Activated naive CD4-positive, alpha-beta T cell treated with anti-CD3 and anti-CD28 coated beads, Interleukin-2, amount 10 ng/mL, durations not matched to agents 7 days and 5 days (primary cell): ENCODE measurements around the gene C1orf105.
A peak's percentile ranks its signal among the peaks of the same experiment; 100 is the strongest.
"Not testable (repeated sequence)": the region's sequence is repeated elsewhere in the genome, so short reads cannot be mapped to it uniquely, and the experiment has no call there.

ENCODE experiments used
- CTCF ChIA-PET: fragments of 350-600 bp; sonication (Branson Sonifier 250); formaldehyde crosslinking; loops from one replicate; lab custom pipeline; 2021; ENCODE audit warnings: antibody characterized with exemption; lab: Charles Lee
- DNase-seq: peaks from one replicate; pipeline ENCODE4 v3.0.0-alpha.2; 2020
- H3K27ac Mint-ChIP-seq: one replicate; pipeline ENCODE4 v1.8.0; 2021; ENCODE audit warnings: mild to moderate bottlenecking, moderate library complexity, mixed read lengths
- H3K27me3 Mint-ChIP-seq: one replicate; pipeline ENCODE4 v1.8.0; 2021; ENCODE audit warnings: mild to moderate bottlenecking, mixed read lengths
- H3K36me3 Mint-ChIP-seq: one replicate; pipeline ENCODE4 v1.8.0; 2021; ENCODE audit warnings: mixed read lengths
- H3K4me1 Mint-ChIP-seq: one replicate; pipeline ENCODE4 v1.8.0; 2021; ENCODE audit warnings: mixed read lengths
- H3K4me3 Mint-ChIP-seq: one replicate; pipeline ENCODE4 v1.8.0; 2021; ENCODE audit warnings: mild to moderate bottlenecking, moderate library complexity, mixed read lengths
- H3K9me3 Mint-ChIP-seq: one replicate; pipeline ENCODE4 v1.8.0; 2021; ENCODE audit warnings: mixed read lengths

Gene C1orf105, protein sequence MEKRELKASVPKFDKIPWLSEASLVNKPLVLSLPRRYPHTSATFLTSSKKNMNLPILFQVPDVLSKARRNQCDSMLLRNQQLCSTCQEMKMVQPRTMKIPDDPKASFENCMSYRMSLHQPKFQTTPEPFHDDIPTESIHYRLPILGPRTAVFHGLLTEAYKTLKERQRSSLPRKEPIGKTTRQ

DNA sequence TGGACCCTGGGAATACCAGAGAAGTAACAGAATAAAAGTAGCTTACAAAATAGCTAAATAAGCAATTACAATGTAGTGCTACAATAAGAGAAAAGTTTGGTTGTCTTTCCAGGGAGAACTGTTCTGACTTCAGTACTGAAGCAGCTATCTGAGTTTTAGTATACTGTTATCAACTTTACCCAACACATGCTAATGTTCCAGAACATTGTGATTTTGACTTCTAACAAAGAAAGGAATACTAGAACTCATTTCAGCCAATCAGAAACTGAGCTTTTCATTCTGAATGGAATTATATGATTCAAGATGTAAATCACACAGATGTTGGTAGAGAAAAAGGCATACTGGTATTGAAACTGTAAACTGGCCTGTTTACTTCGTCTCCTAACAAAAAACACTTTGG, at the start of gene C1orf105:
Gene C1orf105, plus strand, starts transcription at position 301 of the 400 bp plus-strand sequence. CDS start 201 bp downstream, outside the sequence.
- peaks cover 2% of the 10 kb centered on the region for H3K4me1 Mint-ChIP-seq
- H3K4me3 Mint-ChIP-seq = no peak within 1 kb of the TSS
- H3K27me3 Mint-ChIP-seq = no peaks in the 10 kb centered on the region

GRCh38 chr1:172371646-172372045, 48.8 kb upstream of the C1orf105 start:
- CTCF ChIA-PET, H3K27me3 Mint-ChIP-seq: not testable (repeated sequence)

More for the DNA sequence above, at the start of gene C1orf105:
- Mint-ChIP-seq H3K9me3 (no peaks in the 10 kb centered on the region), H3K36me3 (peaks cover 2% of the 10 kb centered on the region), H3K27ac (no peak within 1 kb of the TSS)
- DNase-seq = no peak
- CTCF ChIA-PET = interaction anchor here (1.6 kb wide), 2 partner anchors 11 to 26 kb away, joined by 4 to 5 read pairs; no protein-coding TSS in a partner anchor

DNA sequence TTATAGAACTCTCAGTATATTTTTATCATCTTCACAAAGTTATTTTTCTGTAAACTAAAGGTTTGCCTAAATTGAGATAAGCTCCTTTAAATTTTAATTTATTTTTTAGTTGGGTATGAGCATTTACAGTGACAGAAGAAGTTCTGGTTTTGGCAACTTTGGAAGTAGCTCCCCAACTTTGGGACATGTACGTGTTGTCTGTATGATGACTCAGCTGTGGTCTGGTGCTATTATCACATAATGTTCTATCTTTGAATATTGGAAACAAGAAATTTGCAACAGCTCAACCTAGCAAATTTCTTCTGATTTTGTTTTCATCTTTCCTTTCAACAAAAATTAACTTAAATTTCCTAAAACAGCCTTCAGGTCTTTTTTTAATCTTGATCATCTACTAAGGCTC, 46.6 kb upstream of the C1orf105 start:
- Mint-ChIP-seq H3K27ac (no peak overlapping the region), H3K9me3 (peaks cover 2% of the 10 kb centered on the region), H3K36me3 (peaks cover 8% of the 10 kb centered on the region), H3K4me1 (peaks cover 13% of the 10 kb centered on the region), H3K27me3 (no peaks in the 10 kb centered on the region), H3K4me3 (no peak overlapping the region)
- CTCF ChIA-PET = no interaction called here
- DNase-seq = no peak

More at GRCh38 chr1:172371646-172372045, 48.8 kb upstream of the C1orf105 start:
- not testable (repeated sequence) for DNase-seq, H3K36me3 Mint-ChIP-seq, H3K27ac Mint-ChIP-seq, H3K4me1 Mint-ChIP-seq, H3K4me3 Mint-ChIP-seq
- peaks cover 20% of the 10 kb centered on the region for H3K9me3 Mint-ChIP-seq

GRCh38 chr1:172375211-172375631, 45.3 kb upstream of the C1orf105 start:
- no peaks in the 10 kb centered on the region for H3K27me3 Mint-ChIP-seq
- H3K9me3 Mint-ChIP-seq = no peaks in the 10 kb centered on the region
- H3K4me3 Mint-ChIP-seq = no peak overlapping the region
- CTCF ChIA-PET = interaction anchor here (3.9 kb wide), 1 partner anchor 16 kb away, joined by 15 read pairs; no protein-coding TSS in a partner anchor
- H3K4me1 Mint-ChIP-seq = peaks cover 22% of the 10 kb centered on the region
- H3K36me3 Mint-ChIP-seq = peaks cover 10% of the 10 kb centered on the region
- no peak overlapping the region for H3K27ac Mint-ChIP-seq
- DNase-seq = no peak

GRCh38 chr1:172376431-172376830, 44.1 kb upstream of the C1orf105 start:
- H3K4me1 Mint-ChIP-seq = peaks cover 33% of the 10 kb centered on the region
- no peaks in the 10 kb centered on the region for H3K27me3 Mint-ChIP-seq
- no peak overlapping the region for H3K4me3 Mint-ChIP-seq
- no peaks in the 10 kb centered on the region for H3K9me3 Mint-ChIP-seq
- DNase-seq = no peak
- CTCF ChIA-PET = interaction anchor here (3.9 kb wide), 1 partner anchor 17 kb away, joined by 15 read pairs; no protein-coding TSS in a partner anchor
- H3K36me3 Mint-ChIP-seq = peaks cover 10% of the 10 kb centered on the region
- peak overlapping the region; percentile 19 for H3K27ac Mint-ChIP-seq

GRCh38 chr1:172377565-172377964, 42.9 kb upstream of the C1orf105 start:
- Mint-ChIP-seq H3K9me3 (no peaks in the 10 kb centered on the region), H3K4me3 (no peak overlapping the region), H3K27ac (no peak overlapping the region), H3K4me1 (peaks cover 42% of the 10 kb centered on the region), H3K27me3 (no peaks in the 10 kb centered on the region), H3K36me3 (peaks cover 10% of the 10 kb centered on the region)
- no peak for DNase-seq
- CTCF ChIA-PET = interaction anchor here (1.0 to 3.9 kb wide), 3 partner anchors 17 to 38 kb away, joined by 4 to 15 read pairs (median 4); no protein-coding TSS in a partner anchor

GRCh38 chr1:172378109-172378760, 42.2 kb upstream of the C1orf105 start:
- CTCF ChIA-PET = interaction anchor here (1.2 to 3.9 kb wide), 3 partner anchors 16 to 38 kb away, joined by 3 to 15 read pairs (median 4); no protein-coding TSS in a partner anchor
- Mint-ChIP-seq H3K9me3 (no peaks in the 10 kb centered on the region), H3K36me3 (peaks cover 10% of the 10 kb centered on the region), H3K27ac (no peak overlapping the region), H3K4me3 (no peak overlapping the region), H3K27me3 (no peaks in the 10 kb centered on the region), H3K4me1 (peaks cover 42% of the 10 kb centered on the region)
- DNase-seq = no peak

DNA sequence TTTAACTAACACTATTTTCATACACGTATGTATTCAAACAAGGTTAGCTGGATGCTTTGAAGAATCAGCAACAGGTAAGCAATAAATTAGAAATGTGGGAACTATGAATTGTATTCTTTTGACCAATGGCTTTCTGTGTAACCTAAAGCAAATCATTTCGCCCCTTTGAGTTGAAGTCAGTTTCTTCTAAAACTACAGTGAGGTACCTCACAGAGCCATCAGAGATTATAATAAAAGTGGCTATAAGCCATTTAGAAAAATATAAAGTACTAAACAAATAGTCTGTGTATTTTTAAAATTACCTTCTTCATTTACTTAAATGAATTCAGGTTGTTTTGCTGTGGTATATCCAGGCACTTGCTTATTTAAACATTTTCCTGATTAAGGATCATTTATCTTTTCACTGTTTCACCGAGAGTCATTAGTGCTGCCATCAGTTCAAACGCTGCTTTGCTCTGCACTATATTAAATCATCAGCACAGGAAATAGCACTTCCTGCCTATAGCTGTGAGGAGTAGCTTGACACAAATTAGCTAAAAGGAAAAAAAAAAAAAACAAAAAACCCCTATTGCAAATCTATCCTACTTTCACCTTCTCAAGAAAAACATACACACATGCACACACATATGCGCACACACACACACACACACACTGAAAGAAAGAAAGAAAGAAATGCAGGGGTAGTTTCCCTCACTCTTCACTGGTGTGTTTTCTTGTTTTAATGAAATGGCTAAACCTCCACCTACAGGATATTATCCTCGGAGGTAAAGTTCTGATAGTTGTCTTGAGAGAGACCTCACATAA, 39.8 kb upstream of the C1orf105 start:
- H3K36me3 Mint-ChIP-seq = peaks cover 10% of the 10 kb centered on the region
- DNase-seq = peak; percentile 52
- CTCF ChIA-PET = interaction anchor here (0.5 to 1.5 kb wide), 6 partner anchors 14 to 388 kb away, joined by 3 to 8 read pairs (median 4); no protein-coding TSS in a partner anchor
- H3K9me3 Mint-ChIP-seq = no peaks in the 10 kb centered on the region
- no peaks in the 10 kb centered on the region for H3K27me3 Mint-ChIP-seq
- H3K27ac Mint-ChIP-seq = peak overlapping the region; percentile 96
- peak overlapping the region; percentile 69 for H3K4me3 Mint-ChIP-seq
- peaks cover 38% of the 10 kb centered on the region for H3K4me1 Mint-ChIP-seq

GRCh38 chr1:172381946-172382345, 38.5 kb upstream of the C1orf105 start:
- Mint-ChIP-seq H3K4me3 (no peak overlapping the region), H3K27ac (peak overlapping the region; percentile 7)

GRCh38 chr1:172382406-172382805, 38.1 kb upstream of the C1orf105 start:
- H3K4me1 Mint-ChIP-seq = peaks cover 33% of the 10 kb centered on the region
- no peaks in the 10 kb centered on the region for H3K27me3 Mint-ChIP-seq
- CTCF ChIA-PET = interaction anchor here (0.9 to 1.2 kb wide), 2 partner anchors 12 to 44 kb away, joined by 3 to 4 read pairs; no protein-coding TSS in a partner anchor
- DNase-seq = no peak
- no peak overlapping the region for H3K4me3 Mint-ChIP-seq
- peak overlapping the region; percentile 7 for H3K27ac Mint-ChIP-seq
- H3K36me3 Mint-ChIP-seq = peaks cover 13% of the 10 kb centered on the region
- H3K9me3 Mint-ChIP-seq = no peaks in the 10 kb centered on the region

More at GRCh38 chr1:172381946-172382345, 38.5 kb upstream of the C1orf105 start:
- DNase-seq = no peak
- H3K27me3 Mint-ChIP-seq = no peaks in the 10 kb centered on the region
- H3K36me3 Mint-ChIP-seq = peaks cover 13% of the 10 kb centered on the region
- H3K4me1 Mint-ChIP-seq = peaks cover 33% of the 10 kb centered on the region
- CTCF ChIA-PET = interaction anchor here (0.9 to 1.2 kb wide), 2 partner anchors 12 to 43 kb away, joined by 3 to 4 read pairs; no protein-coding TSS in a partner anchor
- no peaks in the 10 kb centered on the region for H3K9me3 Mint-ChIP-seq

- H3K9me3 Mint-ChIP-seq = no peaks in the 10 kb centered on the region
- H3K36me3 Mint-ChIP-seq = peaks cover 13% of the 10 kb centered on the region
- no peaks in the 10 kb centered on the region for H3K27me3 Mint-ChIP-seq
- CTCF ChIA-PET = no interaction called here
- no peak for DNase-seq
- H3K27ac Mint-ChIP-seq = no peak overlapping the region
- H3K4me3 Mint-ChIP-seq = no peak overlapping the region
- H3K4me1 Mint-ChIP-seq = peaks cover 33% of the 10 kb centered on the region
These were observed 37.5 kb upstream of the C1orf105 start for GRCh38 chr1:172382990-172383389.

DNA sequence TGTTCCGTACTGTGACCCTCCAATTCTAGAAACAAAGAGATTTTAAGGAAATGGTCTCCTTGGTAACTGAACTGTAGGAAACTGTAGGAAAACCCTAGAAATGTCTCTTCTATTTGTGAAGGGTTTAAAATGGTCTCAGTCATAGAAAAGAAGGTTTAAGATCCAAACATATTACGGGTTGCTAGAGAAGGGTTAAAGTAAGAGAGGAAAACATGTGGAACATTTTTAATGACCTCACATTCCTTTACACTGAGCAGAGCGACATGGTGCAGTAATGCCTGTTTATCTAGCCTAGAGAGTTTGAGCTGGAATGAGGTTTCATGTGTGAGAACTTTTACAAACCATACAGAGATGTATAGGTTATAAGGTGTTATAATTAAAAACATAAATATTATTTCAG, 36.9 kb upstream of the C1orf105 start:
- no peak overlapping the region for H3K4me3 Mint-ChIP-seq
- H3K36me3 Mint-ChIP-seq = peaks cover 10% of the 10 kb centered on the region
- H3K4me1 Mint-ChIP-seq = peaks cover 32% of the 10 kb centered on the region
- H3K9me3 Mint-ChIP-seq = no peaks in the 10 kb centered on the region
- CTCF ChIA-PET = no interaction called here
- no peak overlapping the region for H3K27ac Mint-ChIP-seq
- no peak for DNase-seq
- no peaks in the 10 kb centered on the region for H3K27me3 Mint-ChIP-seq

GRCh38 chr1:172384656-172385055, 35.8 kb upstream of the C1orf105 start:
- Mint-ChIP-seq H3K27me3 (no peaks in the 10 kb centered on the region), H3K36me3 (peaks cover 5% of the 10 kb centered on the region), H3K4me3 (no peak overlapping the region), H3K27ac (no peak overlapping the region), H3K9me3 (no peaks in the 10 kb centered on the region), H3K4me1 (peaks cover 25% of the 10 kb centered on the region)
- DNase-seq = no peak
- CTCF ChIA-PET = no interaction called here

GRCh38 chr1:172386046-172386445, 34.4 kb upstream of the C1orf105 start:
- H3K4me3 Mint-ChIP-seq = no peak overlapping the region
- H3K9me3 Mint-ChIP-seq = no peaks in the 10 kb centered on the region
- no peaks in the 10 kb centered on the region for H3K27me3 Mint-ChIP-seq
- H3K36me3 Mint-ChIP-seq = peaks cover 5% of the 10 kb centered on the region
- no peak overlapping the region for H3K27ac Mint-ChIP-seq
- H3K4me1 Mint-ChIP-seq = peaks cover 18% of the 10 kb centered on the region
- CTCF ChIA-PET = no interaction called here
- DNase-seq = no peak
